ENCODE measurements around the gene GAL3ST1.
"Not testable (repeated sequence)": the region's sequence is repeated elsewhere in the genome, so short reads cannot be mapped to it uniquely, and the experiment has no call there.

The GAL3ST1 gene

GRCh38 chr22:30564045-30564760 lies 10.3 kb downstream of the GAL3ST1 start:
- no peak for DNase-seq

GRCh38 chr22:30562366-30562765 lies 12.1 kb downstream of the GAL3ST1 start:
- no peak for DNase-seq

- DNase-seq: no peak
These were observed 12.9 kb downstream of the GAL3ST1 start for GRCh38 chr22:30561402-30562189.

GRCh38 chr22:30560643-30561202 lies 13.7 kb downstream of the GAL3ST1 start:
- DNase-seq: not testable (repeated sequence)

- no peak for DNase-seq
These were observed 14.6 kb downstream of the GAL3ST1 start for GRCh38 chr22:30559889-30560288.

GRCh38 chr22:30557243-30557642 lies 17.2 kb downstream of the GAL3ST1 start:
- DNase-seq: no peak

GRCh38 chr22:30556388-30556787 lies 18.1 kb downstream of the GAL3ST1 start:
- DNase-seq: no peak

GRCh38 chr22:30555282-30556210 lies 18.9 kb downstream of the GAL3ST1 start:
- no peak for DNase-seq

- no peak for DNase-seq
These were observed 20.5 kb downstream of the GAL3ST1 start for GRCh38 chr22:30553971-30554370.

GRCh38 chr22:30552719-30553118 lies 21.7 kb downstream of the GAL3ST1 start:
- no peak for DNase-seq

- not testable (repeated sequence) for DNase-seq
These were observed 22.7 kb downstream of the GAL3ST1 start for GRCh38 chr22:30551813-30552212.

- DNase-seq: no peak
These were observed 27.3 kb downstream of the GAL3ST1 start for GRCh38 chr22:30547188-30547587.

- no peak for DNase-seq
These were observed 27.8 kb downstream of the GAL3ST1 start, which contains the start of gene SEC14L6 for GRCh38 chr22:30546616-30547015. Gene SEC14L6 (minus strand): TSS chr22:30546741. CDS start chr22:30546682, 59 bp downstream.

GRCh38 chr22:30542811-30543188 lies 31.7 kb downstream of the GAL3ST1 start:
- DNase-seq: no peak

GRCh38 chr22:30541961-30542810 lies 32.3 kb downstream of the GAL3ST1 start:
- peak; percentile 70 for DNase-seq

GRCh38 chr22:30541511-30541910 lies 33.0 kb downstream of the GAL3ST1 start:
- DNase-seq: not testable (repeated sequence)

- no peak for DNase-seq
These were observed 35.1 kb downstream of the GAL3ST1 start for GRCh38 chr22:30539368-30539767.

- no peak for DNase-seq
These were observed 36.2 kb downstream of the GAL3ST1 start for GRCh38 chr22:30538280-30538679.

- DNase-seq: no peak
These were observed 37.3 kb downstream of the GAL3ST1 start for GRCh38 chr22:30537083-30537731.

- DNase-seq: no peak
These were observed 39.3 kb downstream of the GAL3ST1 start for GRCh38 chr22:30535182-30535581.

Measured in eye (tissue), 1 donor.